NCI-H187 treated with DMSO at 0.1 percent for 48 hours (cell line): ENCODE data around the gene TM4SF5.

Experiments
- DNase-seq: peaks from one replicate; lab custom pipeline; 2025; lab: John Stamatoyannopoulos, UW

TM4SF5 gene

DNA sequence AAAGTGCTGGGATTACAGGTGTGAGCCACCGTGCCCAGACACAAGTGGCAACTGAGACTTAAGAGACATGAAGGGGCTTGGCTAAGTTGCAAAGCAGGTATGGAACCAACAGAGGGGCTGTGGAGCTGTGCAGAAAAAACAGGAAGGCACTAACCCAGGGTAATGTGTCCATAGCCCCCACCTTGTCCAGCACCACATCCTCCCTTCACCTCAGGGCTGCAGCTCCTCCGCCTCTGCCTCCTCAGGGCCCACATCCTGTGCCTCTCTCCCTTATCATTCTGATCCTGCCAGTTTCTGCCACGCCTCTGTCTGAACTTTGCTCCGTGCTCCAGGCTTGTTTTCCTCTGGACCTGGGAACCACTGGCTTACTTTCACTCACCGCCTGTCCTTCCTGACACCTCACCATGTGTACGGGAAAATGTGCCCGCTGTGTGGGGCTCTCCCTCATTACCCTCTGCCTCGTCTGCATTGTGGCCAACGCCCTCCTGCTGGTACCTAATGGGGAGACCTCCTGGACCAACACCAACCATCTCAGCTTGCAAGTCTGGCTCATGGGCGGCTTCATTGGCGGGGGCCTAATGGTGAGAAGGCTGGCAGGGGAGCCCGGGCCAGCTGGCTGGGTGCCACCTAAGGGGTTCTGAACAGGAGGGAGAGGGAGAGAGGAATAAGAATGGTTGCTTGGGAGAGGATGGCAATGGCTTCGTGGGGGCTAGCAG is at the start of gene TM4SF5:
Gene TM4SF5 (plus strand): TSS at position 368 of the 716 bp plus-strand sequence. CDS start 37 bp downstream, at position 405.
- DNase-seq: no peak

- no peak for DNase-seq
These were observed 48.9 kb upstream of the TM4SF5 start for GRCh38 chr17:4722678-4723240.

- DNase-seq: no peak
These were observed 47.0 kb upstream of the TM4SF5 start for GRCh38 chr17:4724650-4725049.

DNA sequence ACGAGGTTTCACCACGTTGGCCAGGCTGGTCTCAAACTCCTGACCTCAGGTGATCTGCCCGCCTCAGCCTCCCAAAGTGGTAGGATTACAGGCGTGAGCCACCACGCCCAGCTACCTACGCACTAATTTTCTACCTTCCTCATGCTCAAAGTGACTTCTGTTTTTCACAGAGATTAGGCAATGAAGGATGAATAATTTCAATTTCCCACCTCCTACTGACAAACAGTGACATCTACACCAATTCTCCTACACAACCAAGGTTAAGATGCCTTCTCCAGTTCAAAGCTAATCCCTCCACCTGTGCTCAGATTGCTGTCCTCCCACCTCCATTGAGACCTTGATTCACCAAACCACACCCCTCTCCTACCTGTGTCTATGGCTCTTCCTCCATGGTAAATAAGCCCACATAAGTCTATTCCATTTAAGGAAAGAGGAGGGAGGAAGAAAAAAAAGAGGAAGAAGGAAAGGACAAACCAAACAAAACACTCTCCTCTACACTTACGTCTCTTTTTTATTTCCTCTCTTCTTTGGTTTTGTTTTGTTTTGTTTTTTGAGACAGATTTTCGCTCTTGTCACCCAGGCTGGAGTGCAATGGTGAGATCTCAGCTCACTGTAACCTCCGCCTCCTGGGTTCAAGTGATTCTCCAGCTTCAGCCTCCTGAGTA is 45.9 kb upstream of the TM4SF5 start:
- DNase-seq: no peak

- no peak for DNase-seq
These were observed 43.6 kb upstream of the TM4SF5 start for GRCh38 chr17:4728124-4728523.

DNA sequence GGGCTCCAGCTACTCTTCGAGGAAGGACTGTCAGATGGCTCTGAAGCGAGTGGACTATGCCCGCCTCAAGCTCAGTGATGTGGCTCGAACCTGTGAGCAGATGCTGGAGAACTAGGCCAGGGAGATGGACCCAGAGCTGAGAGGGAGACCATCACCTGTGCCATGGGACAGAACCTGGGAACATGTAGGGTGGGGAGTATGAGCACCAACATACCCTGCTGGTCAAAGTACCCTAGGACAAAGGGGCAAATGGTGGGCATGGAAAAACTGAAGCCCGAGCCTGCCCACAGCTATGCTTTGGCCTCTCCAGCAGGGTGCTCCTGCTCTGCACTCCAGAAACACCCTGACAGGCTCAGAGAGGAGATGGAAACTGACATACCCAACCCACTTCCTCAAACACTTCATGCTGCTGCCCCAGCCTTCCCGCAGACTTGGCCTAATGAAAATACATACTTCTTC is 38.6 kb upstream of the TM4SF5 start:
- DNase-seq: no peak

DNA sequence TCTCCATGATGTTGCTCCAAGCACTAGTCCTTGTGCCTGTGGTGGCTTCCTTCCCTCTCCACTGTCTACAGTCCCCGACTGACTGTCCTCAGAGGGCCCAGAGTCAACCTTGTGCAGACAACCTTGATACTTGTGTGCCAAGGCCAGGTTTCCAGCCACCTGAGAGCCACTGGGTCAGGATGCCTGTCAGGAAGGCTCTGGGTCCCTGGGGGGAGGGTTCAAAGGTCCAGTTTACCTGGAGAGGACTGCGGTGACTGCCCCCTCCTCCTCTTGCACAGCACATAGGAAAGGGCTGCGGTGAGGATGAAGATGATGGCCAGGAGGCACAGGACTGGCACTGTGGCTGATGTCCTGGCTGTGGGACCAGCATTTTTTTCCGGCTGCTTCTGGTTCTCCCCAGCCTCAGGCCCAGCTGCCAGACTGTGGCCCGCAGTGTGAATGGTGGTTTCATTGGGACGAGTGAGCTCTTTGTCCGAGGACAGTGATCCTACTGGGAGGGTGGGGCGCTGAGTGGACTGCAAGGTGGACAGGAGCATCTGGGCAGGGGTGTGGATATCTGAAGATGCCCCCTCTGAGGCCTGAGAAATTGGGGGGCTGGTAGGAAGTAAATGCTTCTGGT is 36.7 kb upstream of the TM4SF5 start:
- no peak for DNase-seq

GRCh38 chr17:4735876-4736651 is 35.6 kb upstream of the TM4SF5 start:
- no peak for DNase-seq

DNA sequence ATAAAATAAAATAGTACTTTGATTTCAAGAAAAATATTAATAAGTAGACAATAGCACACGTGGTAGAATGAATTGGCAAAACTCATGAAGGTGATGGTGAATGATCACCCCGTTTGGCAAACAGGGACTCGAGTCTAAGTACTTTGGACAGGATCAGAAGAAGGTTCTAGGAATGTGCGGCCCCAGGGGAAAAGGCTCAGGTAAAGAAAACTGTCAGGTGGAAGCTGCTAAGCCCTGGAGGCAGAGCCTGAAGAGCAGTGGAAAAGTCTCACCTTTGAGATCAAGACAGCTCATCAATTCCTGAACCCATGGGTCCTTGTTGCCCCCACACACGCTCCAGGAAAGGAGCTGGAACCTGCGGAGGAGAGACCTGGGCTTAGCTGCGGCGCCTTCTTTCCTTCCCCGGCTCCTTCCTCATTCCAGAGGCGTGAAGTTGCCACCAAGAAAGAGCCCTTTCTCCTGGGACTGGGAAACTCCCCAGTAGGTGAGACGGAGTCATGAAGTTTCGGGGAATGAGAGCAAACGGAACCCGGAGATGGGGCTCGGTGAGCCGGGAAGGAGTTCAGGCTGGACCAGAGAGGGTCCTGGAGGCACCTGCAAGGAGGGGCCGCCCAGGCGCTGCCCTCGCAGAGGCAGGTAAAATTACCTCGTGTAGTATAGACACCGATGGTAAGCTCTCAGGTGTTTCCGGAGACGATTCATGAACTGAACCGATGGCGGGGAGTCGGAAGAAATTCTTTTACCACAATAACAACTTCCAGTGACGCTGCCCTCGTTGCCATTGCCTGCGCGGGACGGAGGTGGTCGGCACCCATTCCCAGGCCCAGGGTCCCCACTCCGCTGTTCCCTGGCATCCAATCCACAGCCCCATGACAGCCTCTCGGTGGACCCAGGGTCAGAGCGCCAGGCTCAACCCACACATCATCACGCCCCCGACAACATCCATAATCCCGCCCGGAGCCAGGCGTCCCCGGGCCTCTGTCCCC is 33.3 kb upstream of the TM4SF5 start:
- no peak for DNase-seq

- DNase-seq: no peak
These were observed 32.3 kb upstream of the TM4SF5 start, which contains the start of the genes CXCL16 and ZMYND15 for GRCh38 chr17:4739122-4740024. TSS of gene CXCL16 (minus strand) at chr17:4739928. CDS start at chr17:4739339, 589 bp downstream. TSS of gene ZMYND15 (plus strand) at chr17:4739833. CDS start at chr17:4740549, 716 bp downstream.

GRCh38 chr17:4740025-4740351 is 31.7 kb upstream of the TM4SF5 start:
- DNase-seq: no peak

DNA sequence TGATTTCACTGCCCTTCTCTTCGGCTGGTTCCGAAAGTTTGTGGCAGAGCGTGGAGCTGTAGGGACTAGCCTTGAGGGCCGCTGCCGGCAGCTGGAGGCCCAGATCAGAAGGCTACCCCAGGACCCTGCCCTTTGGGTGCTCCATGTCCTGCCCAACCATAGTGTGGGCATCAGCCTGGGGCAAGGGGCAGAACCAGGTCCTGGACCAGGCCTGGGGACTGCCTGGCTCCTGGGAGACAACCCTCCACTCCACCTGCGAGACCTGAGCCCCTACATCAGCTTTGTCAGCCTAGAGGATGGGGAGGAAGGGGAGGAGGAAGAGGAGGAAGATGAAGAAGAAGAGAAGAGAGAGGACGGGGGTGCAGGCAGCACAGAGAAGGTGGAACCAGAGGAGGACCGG is 31.1 kb upstream of the TM4SF5 start:
- DNase-seq: no peak

- DNase-seq: no peak
These were observed 30.1 kb upstream of the TM4SF5 start for GRCh38 chr17:4741544-4741943.

- no peak for DNase-seq
These were observed 29.6 kb upstream of the TM4SF5 start for GRCh38 chr17:4742133-4742532.

DNA sequence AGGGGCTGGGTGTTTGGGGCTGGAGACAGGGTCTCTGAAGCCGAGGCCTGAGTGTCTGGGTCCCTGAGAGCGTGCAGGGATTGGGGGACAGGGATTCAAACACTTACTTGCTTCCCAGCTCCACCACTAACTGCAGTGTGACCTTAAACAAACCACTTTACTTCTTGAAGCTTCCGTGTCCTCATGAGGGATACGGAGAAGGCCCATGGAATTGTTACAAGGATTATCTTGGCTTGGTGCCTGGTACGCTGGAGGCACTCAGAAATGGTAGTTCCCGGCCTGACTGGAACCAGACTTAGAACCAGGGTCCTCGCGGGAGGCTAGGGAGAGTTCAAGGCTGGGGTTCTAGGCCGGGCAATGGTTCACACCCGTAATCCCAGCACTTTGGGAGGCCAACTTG is 29.1 kb upstream of the TM4SF5 start:
- no peak for DNase-seq

GRCh38 chr17:4743216-4743615 is 28.5 kb upstream of the TM4SF5 start:
- no peak for DNase-seq

GRCh38 chr17:4743898-4744297 is 27.8 kb upstream of the TM4SF5 start:
- DNase-seq: no peak

GRCh38 chr17:4744999-4745969 is 26.4 kb upstream of the TM4SF5 start:
- DNase-seq: no peak
